ENCODE measurements around the gene TEX54.
"Not testable (repeated sequence)": the region's sequence is repeated elsewhere in the genome, so short reads cannot be mapped to it uniquely, and the experiment has no call there.

TEX54 gene

DNA sequence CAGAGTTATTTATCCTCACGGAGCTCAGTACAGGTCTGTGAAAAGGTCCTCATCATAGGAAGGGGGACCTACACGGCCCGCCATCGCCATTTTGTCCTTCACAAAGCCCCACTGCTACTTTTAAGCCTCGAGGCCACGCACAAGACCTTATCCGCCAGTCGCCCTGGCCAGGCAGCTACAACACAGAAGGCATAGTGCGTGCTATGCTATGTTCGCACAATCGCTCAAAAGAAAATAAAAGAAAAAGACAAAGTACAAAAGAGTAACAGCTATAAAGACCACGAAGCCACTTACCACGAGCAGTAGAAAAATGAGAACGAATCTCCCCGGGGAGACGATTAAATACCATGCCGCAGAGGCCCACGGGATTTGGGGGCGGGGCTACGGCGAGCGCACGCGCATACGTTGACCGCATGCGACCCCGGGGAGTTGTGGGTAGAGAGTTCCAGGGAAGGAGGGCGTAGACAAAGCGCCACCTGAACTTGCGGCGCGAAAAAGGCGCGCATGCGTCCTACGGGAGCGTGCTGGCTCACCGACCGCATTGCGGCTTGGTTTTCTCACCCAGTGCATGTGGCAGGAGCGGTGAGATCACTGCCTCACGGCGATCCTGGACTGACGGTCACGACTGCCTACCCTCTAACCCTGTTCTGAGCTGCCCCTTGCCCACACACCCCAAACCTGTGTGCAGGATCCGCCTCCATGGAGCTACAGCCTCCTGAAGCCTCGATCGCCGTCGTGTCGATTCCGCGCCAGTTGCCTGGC, 23.1 kb upstream of the TEX54 start:
- DNase-seq (ENCODE audit: low read depth in 2 of 2) = peak; percentile 95 to 98

DNA sequence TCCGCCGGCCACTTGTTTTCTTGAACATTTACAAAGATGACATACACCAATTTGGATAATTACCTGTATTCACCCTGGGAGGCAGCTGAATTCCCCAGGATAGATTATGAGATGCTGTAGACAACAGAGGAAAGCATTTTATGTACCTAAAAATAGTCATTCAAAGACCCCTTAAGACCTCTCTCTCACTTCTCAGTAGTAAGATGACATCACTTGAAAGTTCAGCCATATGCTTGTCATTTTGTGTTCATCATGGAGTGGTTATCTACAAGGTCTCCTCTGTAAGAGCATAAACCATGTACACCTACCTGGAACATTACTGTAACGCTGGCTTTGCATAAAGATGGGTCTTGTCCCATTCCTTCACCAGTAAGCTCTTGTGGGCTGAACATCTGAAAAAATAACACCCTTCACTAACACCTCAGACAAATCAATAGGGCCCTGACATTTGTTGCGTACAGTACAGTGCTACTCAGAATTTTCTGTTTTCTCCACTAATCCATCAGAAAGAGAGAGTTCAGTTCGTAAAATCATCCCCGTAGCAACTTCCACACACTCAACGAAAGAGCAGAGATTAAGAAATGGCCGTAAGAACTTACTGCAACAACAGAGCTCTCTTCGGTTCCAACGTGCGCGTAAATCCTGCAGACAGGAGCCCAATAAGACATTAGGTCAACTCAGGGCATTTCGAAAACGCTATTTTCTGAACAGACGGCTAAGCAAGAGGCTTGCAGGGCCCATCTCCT, 22.4 kb upstream of the TEX54 start:
- DNase-seq (ENCODE audit: low read depth in 2 of 2) = no peak

GRCh38 chr11:62854013-62854824, 21.6 kb upstream of the TEX54 start:
- no peak for DNase-seq (ENCODE audit: low read depth in 2 of 2)

GRCh38 chr11:62853279-62853965, 20.8 kb upstream of the TEX54 start:
- no peak for DNase-seq (ENCODE audit: low read depth in 2 of 2)

GRCh38 chr11:62852523-62853188, 20.0 kb upstream of the TEX54 start:
- DNase-seq (ENCODE audit: low read depth in 2 of 2) = no peak

DNA sequence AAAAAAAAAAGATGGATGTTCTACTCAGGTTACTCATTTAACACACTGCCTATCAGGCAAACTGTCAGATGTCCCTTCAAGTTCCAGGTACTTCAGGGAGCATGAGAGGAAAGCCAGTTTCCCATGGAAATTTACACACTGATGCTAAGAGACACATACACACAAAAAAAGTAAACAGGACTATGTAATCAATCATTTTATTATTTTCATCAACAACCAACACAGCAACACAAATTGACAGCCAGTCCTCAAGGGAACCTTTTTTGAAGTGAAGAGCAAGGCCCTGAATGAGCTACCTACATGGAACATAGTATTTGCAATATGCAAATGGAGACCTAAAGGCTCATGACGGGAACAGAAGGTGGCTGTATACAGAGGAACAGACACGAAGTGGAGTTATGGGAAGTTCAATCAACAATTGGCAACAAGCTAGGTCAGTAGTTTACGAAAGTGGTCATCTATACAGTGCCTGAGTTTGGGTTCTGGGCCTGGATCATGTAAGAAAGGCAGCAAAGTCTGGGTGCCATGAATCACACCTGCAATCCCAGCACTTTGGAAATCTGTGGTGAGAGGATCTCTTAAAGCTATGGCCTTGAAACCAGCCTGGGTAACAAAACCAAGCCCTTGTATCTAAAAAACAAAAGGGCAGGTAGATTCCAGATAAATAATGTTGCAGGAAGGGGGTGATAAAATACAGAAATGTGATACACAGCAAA, 19.3 kb upstream of the TEX54 start:
- DNase-seq (ENCODE audit: low read depth in 2 of 2) = no peak

DNA sequence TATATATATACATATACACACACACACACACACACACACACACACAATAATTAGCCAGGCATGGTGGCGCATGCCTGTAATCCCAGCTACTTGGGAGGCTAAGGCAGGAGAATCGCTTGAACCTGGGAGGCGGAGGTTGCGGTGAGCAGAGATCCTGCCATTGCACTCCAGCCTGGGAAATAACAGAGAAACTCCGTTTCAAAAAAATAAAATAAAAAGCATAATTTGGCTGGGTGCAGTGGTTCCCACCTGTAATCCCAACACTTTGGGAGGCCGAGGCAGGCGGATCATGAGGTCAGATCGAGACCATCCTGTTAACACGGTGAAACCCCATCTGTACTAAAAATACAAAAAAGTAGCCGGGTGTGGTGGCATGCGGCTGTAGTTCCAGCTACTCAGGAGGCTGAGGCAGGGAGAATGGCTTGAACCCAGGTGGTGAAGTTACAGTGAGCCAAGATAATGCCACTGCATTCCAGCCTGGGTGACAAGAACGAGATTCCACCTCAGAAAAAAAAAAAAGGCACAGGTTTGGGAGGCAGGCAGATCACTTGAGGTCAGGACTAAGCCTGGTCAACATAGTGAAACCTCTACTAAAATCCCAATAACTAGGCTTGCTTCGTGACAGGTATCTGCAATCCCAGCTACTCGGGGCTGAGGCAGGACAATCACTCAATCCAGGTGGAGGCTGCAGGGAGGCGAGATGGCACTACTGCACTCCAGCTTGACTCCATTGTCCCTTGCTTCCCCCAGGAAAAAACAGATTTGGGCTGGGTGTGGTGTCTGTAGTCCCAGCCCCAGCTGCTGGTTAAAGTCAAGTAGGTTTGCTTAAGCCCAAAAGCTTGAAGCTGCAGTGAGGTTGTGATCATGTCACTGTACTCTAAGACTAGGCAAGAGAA, 18.5 kb upstream of the TEX54 start:
- peak in 1 of 2 donors; percentile 36 for DNase-seq (ENCODE audit: low read depth in 2 of 2)

DNA sequence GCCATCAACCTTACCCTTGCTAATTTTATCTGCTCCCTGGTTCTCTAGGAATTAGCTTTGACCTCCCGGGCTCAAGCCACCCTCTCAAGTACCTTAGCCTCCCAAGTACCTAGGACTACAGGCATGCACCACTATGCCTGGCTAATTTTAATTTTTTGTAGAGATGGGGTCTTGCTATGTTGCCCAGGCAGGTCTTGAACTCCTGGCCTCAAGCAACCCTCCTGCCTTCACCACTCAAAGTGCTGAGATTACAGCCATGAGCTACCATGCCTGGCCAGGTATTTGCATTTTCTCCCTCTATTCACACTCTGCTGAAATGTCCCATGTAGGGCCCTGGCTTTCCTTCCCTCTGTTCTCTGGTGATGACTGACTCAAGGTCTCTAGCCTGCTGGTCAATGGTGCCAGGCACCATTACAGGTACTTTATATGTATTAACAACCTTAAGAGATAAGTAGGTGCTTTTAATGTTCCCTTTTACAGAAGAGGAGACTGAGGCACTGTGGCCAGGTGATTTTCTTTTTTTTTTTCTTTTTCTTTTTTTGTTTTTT, 15.2 kb upstream of the TEX54 start:
- no peak for DNase-seq (ENCODE audit: low read depth in 2 of 2)

DNA sequence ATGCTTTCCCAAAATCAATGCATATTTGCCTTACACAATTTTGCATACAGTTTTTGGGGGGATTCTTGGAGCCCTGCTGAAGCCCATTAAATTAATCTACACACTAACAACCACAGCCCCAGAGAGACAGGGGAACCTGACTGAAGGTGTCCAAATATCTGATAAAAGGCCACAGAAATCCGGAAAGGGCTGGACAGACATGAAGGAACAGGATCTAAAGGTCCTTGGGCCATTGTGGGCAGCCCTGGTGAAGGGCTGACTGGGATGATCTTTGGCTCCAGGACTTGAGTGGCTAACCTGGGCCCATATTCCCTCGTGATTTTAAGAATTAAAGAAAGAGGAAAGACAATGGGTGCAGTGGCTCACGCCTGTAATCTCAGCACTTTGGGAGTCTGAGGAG, 13.5 kb upstream of the TEX54 start:
- DNase-seq (ENCODE audit: low read depth in 2 of 2) = no peak

DNA sequence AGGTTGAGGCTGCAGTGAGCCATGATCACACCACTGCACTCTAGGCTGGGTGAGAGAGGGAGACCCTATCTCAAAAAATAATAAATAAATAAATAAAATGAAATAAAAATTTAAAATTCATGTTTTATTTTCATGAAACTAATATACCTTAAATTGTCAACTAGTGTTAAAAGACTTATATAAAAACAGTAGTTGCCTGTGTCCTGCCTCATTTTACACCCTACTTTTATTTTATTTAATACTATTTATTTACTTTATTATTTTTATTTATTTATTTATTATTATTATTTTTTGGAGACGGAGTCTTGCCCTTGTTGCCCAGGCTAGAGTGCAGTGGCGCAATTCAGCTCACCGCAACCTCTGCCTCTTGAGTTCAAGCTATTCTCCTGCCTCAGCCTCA, 11.5 kb upstream of the TEX54 start:
- no peak for DNase-seq (ENCODE audit: low read depth in 2 of 2)

DNA sequence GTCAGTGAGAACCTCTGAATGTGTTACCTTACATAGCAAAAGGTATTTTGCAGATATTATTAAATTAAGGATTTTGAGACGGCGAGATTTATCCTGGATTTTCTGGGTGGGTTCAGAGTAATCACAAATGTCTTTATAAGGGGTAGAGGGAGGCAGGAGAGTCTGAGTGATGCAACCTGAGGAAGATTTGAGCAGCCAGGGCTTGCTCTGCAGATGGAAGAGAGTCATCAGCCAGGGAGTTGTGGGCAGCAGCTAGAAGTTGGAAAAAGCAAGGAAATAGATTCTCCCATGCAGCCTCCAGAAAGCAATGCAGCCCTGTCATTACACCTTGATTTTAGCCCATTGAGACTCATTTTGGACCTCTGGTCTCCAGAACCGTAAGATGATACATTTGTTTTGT, 10.8 kb upstream of the TEX54 start:
- DNase-seq (ENCODE audit: low read depth in 2 of 2) = no peak

GRCh38 chr11:62842891-62843290, 10.2 kb upstream of the TEX54 start:
- DNase-seq (ENCODE audit: low read depth in 2 of 2) = not testable (repeated sequence)

DNA sequence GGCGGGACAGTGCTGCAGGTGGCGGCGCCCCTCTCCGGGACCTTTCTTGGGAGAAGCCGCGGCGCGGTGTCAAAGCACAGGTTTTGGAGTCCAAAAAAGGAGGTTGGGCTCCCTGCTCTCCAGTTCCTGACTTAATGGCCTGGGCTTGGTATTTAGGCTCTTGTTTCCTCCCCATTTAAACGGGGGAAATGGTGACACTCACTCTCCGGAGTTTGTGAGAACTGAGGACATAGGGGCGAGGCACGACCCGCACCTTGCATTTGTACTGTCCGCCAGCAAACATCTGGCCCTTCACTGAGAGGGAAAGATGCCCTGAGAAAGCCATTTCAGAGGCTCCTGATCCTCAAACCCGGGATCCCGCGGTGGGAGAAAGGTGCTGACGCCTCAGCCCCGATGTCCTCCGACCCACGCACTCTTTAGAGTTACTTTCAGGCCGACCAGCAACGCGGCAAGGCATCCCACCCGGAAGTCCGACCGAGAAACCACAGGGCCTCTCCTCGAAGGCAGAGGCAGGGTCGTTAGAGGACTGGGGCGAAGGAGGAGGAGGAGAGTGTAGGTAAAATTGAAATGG, 9.6 kb upstream of the TEX54 start:
- DNase-seq (ENCODE audit: low read depth in 2 of 2) = peak in 1 of 2 donors; percentile 37

- DNase-seq (ENCODE audit: low read depth in 2 of 2) = peak in 1 of 2 donors; percentile 59
Observed at GRCh38 chr11:62841361-62842170, 8.9 kb upstream of the TEX54 start.

DNA sequence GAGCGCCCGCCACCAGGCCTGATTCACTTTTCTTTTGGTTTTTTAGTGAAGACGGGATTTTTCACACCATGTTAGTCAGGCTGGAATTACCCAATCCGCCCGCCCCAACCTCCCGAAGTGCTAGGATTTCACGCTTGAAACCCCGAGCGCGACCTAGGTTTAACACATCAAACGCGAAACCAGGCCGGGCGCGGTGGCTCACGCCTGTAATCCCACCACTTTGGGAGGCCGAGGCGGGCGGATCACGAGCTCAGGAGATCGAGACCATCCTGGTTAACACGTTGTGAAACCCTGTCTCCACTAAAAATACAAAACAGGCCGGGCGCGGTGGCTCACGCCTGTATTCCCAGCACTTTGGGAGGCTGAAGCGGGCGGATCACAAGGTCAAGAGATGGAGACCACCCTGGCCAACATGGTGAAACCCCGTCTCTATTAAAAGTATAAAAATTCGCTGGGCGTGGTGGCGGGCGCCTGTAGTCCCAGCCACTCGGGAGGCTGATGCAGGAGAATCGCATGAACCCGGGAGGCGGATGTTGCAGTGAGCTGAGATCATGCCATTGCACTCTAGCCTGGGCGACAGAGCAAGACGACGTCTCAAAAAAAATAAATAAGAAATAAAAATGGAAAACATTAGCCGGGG, 8.2 kb upstream of the TEX54 start:
- DNase-seq (ENCODE audit: low read depth in 2 of 2) = peak; percentile 68 to 77

- peak; percentile 79 to 90 for DNase-seq (ENCODE audit: low read depth in 2 of 2)
Observed at GRCh38 chr11:62839050-62839945, 6.7 kb upstream of the TEX54 start, which contains the start of gene WDR74. WDR74 (minus strand) TSS chr11:62839590; CDS start chr11:62839570, 20 bp downstream.
